IPS-18c (cell line): ENCODE results near the gene LUZP1.

Experiments
- H3K4me3 ChIP-seq: 2 replicates; pipeline ENCODE4 v1.7.0; 2013; ENCODE audit warnings: low read depth, mild to moderate bottlenecking, low read length, moderate library complexity; ENCODE audit not compliant: insufficient read depth
- H3K9me3 ChIP-seq: one replicate; pipeline ENCODE4 v1.6.1; 2013; ENCODE audit warnings: mild to moderate bottlenecking, low read length, moderate library complexity; ENCODE audit not compliant: control insufficient read depth, insufficient read depth

Gene LUZP1

DNA sequence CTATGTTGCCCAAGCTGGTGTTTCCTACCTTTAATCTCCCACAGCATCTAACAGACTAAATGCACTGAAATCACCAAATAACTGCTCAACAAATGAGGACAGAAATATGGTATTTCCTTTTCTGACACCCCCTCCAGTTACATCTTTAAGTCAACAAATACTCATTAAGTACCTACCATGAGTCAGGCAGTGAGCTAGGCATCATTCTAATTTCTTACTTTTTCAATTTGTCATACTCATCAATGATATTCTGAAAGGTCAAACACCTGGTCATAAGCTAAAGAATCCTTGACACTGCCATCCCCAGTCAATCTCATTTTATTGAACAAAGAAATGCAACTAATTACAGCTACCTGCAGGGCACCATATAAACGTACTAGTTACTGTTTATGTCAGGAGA is 36.6 kb downstream of the LUZP1 start:
- Histone ChIP-seq H3K9me3 (no peaks in the 10 kb centered on the region), H3K4me3 (no peak overlapping the region)

DNA sequence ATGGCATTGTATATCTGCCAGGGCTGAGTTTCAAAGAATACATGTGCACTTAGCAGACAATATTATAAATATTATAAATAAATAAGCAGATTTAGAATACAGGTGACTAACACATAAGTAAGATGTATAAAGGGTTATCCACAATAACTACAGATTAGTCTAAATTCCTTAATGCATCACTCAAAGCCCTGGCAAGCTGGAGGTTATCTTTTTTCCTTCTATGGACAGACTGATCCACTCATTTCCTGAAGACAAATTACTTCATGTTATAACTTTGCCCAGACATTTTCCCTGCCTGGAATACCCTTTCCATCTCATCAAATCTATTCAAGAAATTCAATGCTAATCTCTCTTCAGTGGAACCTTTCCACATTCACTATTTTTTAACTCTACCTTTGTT is 38.8 kb downstream of the LUZP1 start:
- Histone ChIP-seq H3K4me3 (no peak overlapping the region), H3K9me3 (no peaks in the 10 kb centered on the region)

DNA sequence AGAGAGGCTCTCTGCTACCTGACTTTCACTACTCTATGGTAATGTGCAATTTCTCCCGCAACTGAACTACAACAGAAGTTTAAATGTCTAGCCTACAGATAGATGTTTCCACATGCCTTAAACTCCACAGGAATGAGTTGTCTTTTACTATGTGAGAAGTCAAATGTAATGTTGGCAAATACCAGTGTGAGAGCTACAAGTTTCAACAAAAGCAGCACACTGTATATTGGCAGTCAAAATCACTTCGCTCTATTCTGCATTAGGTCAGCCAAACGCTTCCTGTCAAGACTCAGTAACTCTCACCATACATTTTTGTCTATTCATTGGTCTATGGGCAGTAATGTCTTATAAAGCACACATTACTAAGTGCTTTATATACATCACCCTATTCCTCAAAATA is 41.9 kb downstream of the LUZP1 start:
- no peaks in the 10 kb centered on the region for H3K9me3 ChIP-seq
- H3K4me3 ChIP-seq: no peak overlapping the region

DNA sequence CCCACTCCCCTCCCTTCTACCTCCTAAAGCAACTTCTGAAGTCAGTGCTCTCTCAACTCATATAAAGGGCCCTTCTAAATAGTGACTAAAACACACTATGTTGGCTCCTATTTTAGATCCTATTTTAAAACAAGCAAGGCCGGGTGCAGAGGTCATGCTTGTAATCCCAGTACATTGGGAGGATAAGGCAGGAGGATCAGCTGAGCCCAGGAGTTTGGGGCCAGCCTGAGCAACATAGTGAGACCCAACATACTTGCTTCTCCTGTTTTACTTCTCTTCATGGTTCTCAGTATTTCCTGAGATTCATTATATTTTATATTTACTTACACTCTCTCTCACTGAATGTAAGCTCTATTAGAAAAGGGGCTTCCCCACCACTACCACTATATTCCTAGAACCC is 42.5 kb downstream of the LUZP1 start:
- Histone ChIP-seq H3K9me3 (no peaks in the 10 kb centered on the region), H3K4me3 (no peak overlapping the region)

DNA sequence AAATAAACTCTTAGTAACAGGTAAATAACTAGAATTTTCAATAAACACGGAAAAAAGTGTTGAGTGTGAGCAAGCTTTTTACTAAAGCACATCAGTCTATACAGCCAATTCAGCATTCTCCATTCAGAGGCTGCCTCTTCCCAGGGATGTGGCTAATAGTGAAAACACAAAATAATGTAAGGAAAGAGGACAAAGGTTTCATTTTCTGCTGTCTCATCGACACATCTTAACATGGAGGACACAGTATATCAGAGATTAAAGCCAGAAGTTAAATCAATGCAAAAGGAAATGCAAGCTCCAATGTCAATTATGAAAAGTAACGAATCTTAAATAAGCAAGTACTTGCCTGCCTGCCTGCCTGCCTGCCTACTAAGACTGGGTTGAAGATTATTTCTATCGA is 43.2 kb downstream of the LUZP1 start:
- Histone ChIP-seq H3K9me3 (no peaks in the 10 kb centered on the region), H3K4me3 (no peak overlapping the region)

DNA sequence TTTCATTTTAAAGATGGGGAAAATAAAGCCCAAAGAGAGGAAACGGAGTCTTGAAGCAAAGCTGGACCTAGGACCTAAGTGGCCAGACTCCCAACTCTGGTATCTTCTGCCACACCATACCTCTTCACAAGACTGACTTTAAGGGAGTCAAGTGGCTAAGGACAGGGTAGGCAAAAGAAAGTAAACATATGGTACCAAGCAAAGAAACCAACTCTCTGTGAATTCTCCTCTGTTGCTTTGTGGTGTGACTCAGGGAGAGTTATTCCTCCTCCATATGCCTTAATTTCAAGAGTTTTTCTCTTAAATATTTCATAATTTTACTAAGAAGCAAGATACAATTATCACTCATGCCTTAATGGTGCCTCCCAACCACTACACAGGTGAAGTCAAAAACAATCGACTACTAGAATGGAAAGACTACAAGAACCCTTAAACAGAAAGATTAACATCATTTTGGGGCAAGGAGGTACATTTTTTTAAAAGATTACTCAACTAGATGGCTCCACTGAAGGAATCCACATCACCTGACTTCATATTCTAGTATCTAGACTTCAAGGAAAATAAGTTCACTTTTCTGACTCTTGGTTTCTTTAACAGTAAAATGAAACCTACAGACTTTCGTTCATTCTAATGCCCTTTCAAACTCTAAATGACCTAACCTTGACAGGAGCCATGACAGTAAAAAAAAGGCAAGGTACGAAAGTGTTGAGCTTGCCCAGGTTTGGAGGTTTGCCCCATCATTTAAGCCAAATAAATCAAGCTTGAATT is 44.2 kb downstream of the LUZP1 start:
- Histone ChIP-seq H3K9me3 (no peaks in the 10 kb centered on the region), H3K4me3 (no peak overlapping the region)

DNA sequence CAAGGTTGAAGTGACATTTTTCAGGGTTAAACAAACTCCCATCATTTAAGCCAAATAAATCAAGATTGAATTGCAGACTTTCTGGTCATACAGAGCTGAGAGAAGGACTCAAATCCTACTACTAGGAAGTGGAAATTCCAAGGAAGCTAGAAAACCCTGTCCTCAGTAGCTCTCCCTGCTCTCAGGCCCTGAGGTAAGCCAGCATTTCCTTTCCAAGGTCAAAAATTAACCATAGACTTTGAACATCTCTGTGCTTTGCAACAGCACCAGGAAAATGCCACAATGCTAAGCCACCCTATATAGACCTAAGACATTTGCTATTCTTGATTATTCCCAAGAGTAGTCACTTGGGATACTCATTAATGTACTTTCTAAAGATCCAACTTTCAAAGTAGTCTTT is 45.1 kb downstream of the LUZP1 start:
- no peak overlapping the region for H3K4me3 ChIP-seq
- no peaks in the 10 kb centered on the region for H3K9me3 ChIP-seq

DNA sequence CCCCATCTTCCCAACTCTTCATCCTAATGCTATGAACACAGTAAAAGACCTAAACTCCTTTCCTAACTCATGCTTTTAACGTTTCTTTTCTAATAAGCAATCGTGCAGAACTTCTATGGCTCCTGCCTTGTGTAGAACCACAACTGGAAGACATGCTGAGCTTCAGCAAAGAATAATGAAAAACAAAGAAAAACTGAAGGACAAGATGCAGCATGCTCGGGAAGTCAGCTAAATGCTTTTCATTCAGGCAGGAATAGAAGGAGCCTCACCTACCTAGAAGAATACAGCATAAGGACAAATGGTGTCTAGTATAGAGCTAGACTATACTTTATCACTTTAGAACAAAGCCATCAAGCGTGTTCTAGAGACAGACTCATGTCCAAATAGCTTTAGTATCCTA is 45.9 kb downstream of the LUZP1 start:
- Histone ChIP-seq H3K9me3 (no peaks in the 10 kb centered on the region), H3K4me3 (no peak overlapping the region)

DNA sequence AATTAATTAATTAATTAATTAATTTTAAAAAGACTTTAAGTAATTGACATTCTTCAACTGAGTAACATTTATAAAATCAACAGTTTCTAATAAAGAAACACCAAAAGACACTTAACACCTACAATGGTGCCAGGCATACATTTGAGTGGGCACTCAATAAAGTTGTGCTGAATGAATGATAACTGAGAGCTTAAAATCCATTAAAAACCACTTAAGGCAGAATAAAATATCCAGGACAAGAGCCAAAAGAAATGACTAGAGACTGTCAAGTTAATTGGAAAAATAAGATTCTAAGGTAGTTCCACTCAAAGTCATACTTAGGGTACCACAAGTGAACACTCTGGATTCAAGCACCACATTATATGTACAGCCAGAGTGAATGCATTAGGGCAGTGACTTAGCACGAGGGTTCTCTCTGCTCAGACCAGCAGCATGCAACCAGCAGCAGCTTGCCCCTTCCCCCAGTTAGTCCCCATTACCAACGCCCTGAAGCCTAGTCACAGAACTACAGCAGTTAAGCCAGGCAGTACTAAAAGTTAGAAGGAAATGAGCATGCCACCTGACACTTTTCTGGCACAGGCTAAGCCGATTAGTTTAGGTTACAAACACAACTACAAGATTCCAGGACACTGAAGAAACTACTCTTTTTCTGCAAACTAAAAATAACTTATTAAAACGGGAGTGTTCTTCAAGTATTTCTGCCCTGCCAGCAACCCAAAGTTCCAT is 46.5 kb downstream of the LUZP1 start:
- Histone ChIP-seq H3K9me3 (no peaks in the 10 kb centered on the region), H3K4me3 (no peak overlapping the region)

DNA sequence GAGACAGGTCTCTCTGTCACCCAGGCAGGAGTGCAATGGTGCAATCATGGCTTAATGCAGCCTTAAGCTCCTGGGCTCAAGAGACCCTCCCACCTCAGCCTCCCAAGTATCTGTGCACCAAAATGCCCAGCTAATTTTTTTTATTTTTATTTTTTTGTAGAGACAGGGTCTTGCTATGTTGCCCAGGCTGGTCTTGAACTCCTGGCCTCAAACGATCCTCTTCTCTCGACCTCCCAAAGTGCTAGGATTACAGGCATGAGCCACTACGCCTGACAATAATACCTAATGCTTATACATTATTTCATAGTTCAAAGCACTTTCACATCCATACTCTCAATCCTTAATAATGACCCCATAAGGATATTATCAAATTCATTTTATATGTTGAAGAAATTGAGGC is 48.3 kb downstream of the LUZP1 start:
- H3K9me3 ChIP-seq: no peaks in the 10 kb centered on the region
- no peak overlapping the region for H3K4me3 ChIP-seq

DNA sequence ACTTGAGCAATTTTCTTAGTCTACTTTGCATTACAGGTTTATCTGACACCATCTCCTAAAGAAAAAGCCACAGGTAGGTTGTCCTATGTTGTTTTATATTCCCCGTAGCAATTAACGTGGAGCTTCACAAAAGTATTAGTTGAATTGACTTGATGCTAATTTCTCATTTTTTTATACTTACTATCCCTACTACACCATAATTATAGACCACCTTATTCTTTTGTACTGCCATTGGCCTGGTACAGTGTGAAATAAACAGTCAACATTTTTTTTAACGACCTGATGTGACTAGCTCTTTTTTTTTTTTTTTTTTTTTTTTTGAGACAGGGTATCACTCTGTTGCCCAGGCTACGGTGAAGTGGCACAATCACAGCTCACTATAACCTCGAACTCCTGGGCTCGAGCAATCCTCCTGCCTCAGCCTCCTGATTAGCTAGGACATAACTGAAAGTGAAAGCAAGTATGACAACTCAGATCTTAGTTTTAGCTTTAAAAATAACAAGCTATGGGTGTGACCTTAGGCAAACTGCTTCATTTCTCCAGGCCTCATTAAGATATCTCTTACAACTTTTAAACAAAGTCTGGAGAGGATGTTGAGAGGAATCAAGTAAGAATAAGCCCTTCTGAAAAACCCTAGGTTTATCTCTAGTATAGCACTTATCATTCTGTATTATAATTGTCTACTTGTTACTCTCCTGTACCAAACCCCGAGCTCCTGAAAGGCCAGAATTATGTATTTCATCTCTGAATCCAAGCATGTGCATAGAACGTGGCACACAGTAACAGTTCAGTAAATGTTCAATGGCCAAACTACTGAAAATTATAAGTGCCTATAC is 49.5 kb downstream of the LUZP1 start:
- no peak overlapping the region for H3K4me3 ChIP-seq
- H3K9me3 ChIP-seq: no peaks in the 10 kb centered on the region

DNA sequence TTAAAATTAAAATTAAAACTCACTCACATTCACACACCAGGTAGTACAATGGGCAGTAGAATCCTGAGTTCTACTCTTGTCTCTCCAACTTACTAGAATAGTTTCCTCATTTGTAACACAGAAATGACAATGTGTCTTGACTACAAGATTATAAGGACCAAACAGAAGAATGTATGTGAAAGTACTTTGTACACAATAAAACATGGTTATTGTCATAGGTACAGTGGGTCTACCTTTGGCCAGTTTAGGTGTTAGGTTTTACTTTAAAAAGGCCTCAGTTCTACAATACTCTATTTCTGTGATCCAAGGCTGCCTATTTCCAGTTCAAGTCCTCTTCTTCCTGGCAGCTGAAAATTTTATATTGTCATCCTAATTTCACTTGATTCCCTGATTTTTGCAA is 50.2 kb downstream of the LUZP1 start:
- Histone ChIP-seq H3K9me3 (no peaks in the 10 kb centered on the region), H3K4me3 (no peak overlapping the region)

DNA sequence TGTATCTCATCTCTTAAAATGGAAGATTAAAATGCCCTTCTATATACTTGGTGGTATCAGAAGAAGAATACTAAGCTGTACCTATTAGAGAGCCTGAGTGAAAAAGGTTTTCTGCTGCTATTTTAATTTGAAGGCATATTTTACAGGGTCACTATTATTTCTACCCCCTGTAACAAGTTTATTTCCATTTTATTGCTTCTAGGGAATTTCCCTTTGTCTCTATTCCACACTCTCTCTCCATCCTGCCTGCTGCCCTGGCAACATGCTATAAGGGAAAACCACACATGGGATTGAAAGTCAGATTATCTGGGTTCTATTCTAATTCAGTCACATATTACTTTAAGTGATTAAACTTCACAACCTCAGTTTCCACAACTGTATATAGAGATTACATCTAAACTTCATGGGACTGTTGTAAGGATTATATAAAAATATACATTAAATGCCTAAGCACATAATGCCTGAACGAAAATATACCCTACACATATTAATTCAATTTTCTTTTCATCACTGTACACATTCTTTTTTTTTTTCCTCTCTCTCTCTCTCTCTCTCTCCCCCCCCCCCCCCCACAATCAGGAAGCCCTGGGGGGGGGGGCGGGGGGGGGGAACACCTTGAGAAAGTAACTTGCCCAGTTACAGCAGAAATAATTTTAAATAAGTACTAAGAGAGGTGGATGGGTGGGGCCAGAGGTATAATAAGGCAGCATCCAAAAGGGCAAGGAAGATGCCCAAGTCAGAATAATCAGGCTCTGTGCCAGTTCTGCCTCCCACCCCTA is 51.5 kb downstream of the LUZP1 start:
- Histone ChIP-seq H3K4me3 (no peak overlapping the region), H3K9me3 (no peaks in the 10 kb centered on the region)

DNA sequence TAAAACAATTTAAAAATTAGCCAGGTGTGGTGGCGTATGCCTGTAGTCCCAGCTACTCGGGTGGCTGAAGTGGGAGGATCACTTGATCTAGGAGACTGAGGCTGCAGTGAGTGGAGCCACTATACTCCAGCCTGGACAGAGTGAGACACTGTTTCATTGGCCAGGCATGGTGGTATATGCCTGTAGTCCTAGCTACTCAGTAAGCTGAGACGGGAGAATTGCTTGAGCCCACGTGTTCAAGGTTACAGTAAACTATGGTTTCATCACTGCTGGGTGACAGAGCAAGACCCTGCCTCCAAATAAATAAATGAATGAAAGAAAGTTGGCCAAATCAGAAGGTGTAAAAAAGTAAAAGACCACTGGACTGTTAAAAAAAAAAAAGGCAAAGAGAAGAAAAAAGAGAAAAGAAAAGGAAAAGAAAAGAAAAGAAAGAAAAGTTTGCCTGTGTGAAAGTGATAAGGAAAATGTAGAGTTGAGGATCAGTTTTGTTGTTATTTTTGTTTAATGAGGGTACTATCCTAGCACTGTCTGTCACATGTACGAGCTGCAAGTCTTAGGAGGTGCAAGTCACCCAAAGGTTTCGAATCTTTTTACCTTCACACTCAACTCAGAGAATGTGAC is 52.3 kb downstream of the LUZP1 start:
- H3K4me3 ChIP-seq: no peak overlapping the region
- H3K9me3 ChIP-seq: no peaks in the 10 kb centered on the region

DNA sequence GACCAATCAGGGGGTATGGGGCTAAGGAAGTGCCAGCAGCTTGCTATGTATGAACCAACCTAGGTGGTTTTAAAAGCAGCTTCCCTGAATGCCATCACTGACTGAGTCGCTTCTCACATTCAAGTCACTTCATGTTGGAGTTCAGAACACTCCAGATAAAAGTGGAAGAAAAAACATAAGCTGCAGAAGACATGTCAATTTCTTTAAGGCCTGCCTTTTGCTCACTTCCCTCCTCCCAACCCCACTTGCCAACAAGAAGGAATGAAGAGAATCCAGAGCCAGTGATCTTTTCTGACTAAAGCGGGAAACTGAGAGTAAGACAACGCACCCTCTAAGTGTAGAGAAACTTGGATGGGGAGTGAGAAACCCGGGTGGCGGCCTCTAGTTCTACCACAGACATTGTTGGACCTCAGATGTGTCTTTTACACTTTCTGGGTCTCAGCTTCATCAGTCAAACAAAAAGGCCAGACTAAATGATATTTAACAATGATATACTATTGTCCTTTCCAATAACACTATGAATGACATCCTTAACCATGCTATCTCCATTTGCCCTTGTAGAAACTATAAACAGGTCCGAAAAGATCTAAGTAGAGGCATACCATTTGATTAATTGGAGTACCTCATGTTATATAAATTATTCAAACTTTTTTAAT is 54.1 kb downstream of the LUZP1 start:
- Histone ChIP-seq H3K9me3 (no peaks in the 10 kb centered on the region), H3K4me3 (no peak overlapping the region)
